Parathyroid adenoma (tissue), 2 donors: Measurements from ENCODE around the gene CDIPT.

Source experiments
- H2AFZ ChIP-seq: fragments of 300-600 bp; sonication (generic); one replicate; pipeline ENCODE4 v1.7.0; 2017; ENCODE audit warnings: antibody characterized with exemption, mild to moderate bottlenecking
- H3K27ac ChIP-seq: fragments of 300-600 bp; sonication (generic); one replicate; pipeline ENCODE4 v1.7.0; 2017
- H3K27me3 ChIP-seq: fragments of 300-600 bp; sonication (generic); one replicate; pipeline ENCODE4 v1.7.0; 2017; ENCODE audit warnings: low read length; ENCODE audit not compliant: control insufficient read depth, insufficient read depth
- H3K36me3 ChIP-seq: fragments of 300-600 bp; sonication (generic); one replicate; pipeline ENCODE4 v1.7.0; 2017; ENCODE audit warnings: low read length; ENCODE audit not compliant: control insufficient read depth, insufficient read depth
- H3K4me1 ChIP-seq: fragments of 300-600 bp; sonication (generic); one replicate; pipeline ENCODE4 v1.7.0; 2017; ENCODE audit warnings: control low read depth
- H3K4me2 ChIP-seq: fragments of 300-600 bp; sonication (generic); one replicate; pipeline ENCODE4 v1.7.0; 2017; ENCODE audit warnings: low read length
- H3K4me3 ChIP-seq: fragments of 300-600 bp; sonication (generic); one replicate; pipeline ENCODE4 v1.7.0; 2017; ENCODE audit warnings: low read depth, low read length
- H3K79me2 ChIP-seq: fragments of 300-600 bp; sonication (generic); one replicate; pipeline ENCODE4 v1.7.0; 2017; ENCODE audit warnings: control low read depth
- H3K9ac ChIP-seq: fragments of 300-600 bp; sonication (generic); one replicate; pipeline ENCODE4 v1.7.0; 2017; ENCODE audit warnings: mild to moderate bottlenecking
- H3K9me3 ChIP-seq: fragments of 300-600 bp; sonication (generic); one replicate; pipeline ENCODE4 v1.7.0; 2017; ENCODE audit warnings: low read length; ENCODE audit not compliant: control insufficient read depth
- CTCF ChIP-seq: fragments of 300-600 bp; sonication (generic); IDR thresholded peaks from one replicate; pipeline ENCODE4 v1.7.0; 2017; ENCODE audit warnings: antibody characterized with exemption, mild to moderate bottlenecking
- donor health status: primary hyperparathyroidism.

Gene CDIPT

GRCh38 chr16:29842732-29843346, 20.2 kb downstream of the CDIPT start:
- H3K4me2 ChIP-seq = no peak overlapping the region
- no peaks in the 10 kb centered on the region for H3K9me3 ChIP-seq
- no peaks in the 10 kb centered on the region for H3K27me3 ChIP-seq
- H3K9ac ChIP-seq = no peak overlapping the region
- no peaks in the 10 kb centered on the region for H3K36me3 ChIP-seq
- TF ChIP-seq CTCF = no peak
- H2AFZ ChIP-seq = no peak overlapping the region
- H3K4me3 ChIP-seq = no peak overlapping the region
- no peaks in the 10 kb centered on the region for H3K79me2 ChIP-seq
- peaks cover 7% of the 10 kb centered on the region for H3K4me1 ChIP-seq
- H3K27ac ChIP-seq = no peak overlapping the region

GRCh38 chr16:29841631-29842030, 21.4 kb downstream of the CDIPT start:
- no peaks in the 10 kb centered on the region for H3K27me3 ChIP-seq
- TF ChIP-seq CTCF = no peak
- no peaks in the 10 kb centered on the region for H3K9me3 ChIP-seq
- H3K4me1 ChIP-seq = peaks cover 7% of the 10 kb centered on the region
- H3K4me3 ChIP-seq = no peak overlapping the region
- H2AFZ ChIP-seq = no peak overlapping the region
- no peaks in the 10 kb centered on the region for H3K36me3 ChIP-seq
- no peak overlapping the region for H3K27ac ChIP-seq
- H3K79me2 ChIP-seq = no peaks in the 10 kb centered on the region
- no peak overlapping the region for H3K4me2 ChIP-seq
- no peak overlapping the region for H3K9ac ChIP-seq

GRCh38 chr16:29840240-29840639, 22.8 kb downstream of the CDIPT start:
- no peaks in the 10 kb centered on the region for H3K36me3 ChIP-seq
- no peak overlapping the region for H3K4me2 ChIP-seq
- no peaks in the 10 kb centered on the region for H3K79me2 ChIP-seq
- H3K27me3 ChIP-seq = no peaks in the 10 kb centered on the region
- H3K27ac ChIP-seq = no peak overlapping the region
- no peak overlapping the region for H2AFZ ChIP-seq
- H3K4me3 ChIP-seq = no peak overlapping the region
- no peak overlapping the region for H3K9ac ChIP-seq
- H3K4me1 ChIP-seq = peaks cover 7% of the 10 kb centered on the region
- no peaks in the 10 kb centered on the region for H3K9me3 ChIP-seq
- no peak for TF ChIP-seq CTCF

- H3K79me2 ChIP-seq = no peaks in the 10 kb centered on the region
- no peak overlapping the region for H3K27ac ChIP-seq
- no peak overlapping the region for H3K9ac ChIP-seq
- no peaks in the 10 kb centered on the region for H3K9me3 ChIP-seq
- H3K4me1 ChIP-seq = peaks cover 7% of the 10 kb centered on the region
- no peaks in the 10 kb centered on the region for H3K27me3 ChIP-seq
- H2AFZ ChIP-seq = no peak overlapping the region
- H3K4me2 ChIP-seq = no peak overlapping the region
- H3K36me3 ChIP-seq = no peaks in the 10 kb centered on the region
- no peak overlapping the region for H3K4me3 ChIP-seq
- TF ChIP-seq CTCF = no peak
These were observed 23.2 kb downstream of the CDIPT start for GRCh38 chr16:29839822-29840221.

GRCh38 chr16:29837841-29838240, 25.2 kb downstream of the CDIPT start:
- Histone ChIP-seq H3K36me3 (no peaks in the 10 kb centered on the region), H3K4me3 (no peak overlapping the region), H3K27me3 (no peaks in the 10 kb centered on the region), H3K4me2 (no peak overlapping the region), H3K27ac (no peak overlapping the region), H3K4me1 (peaks cover 7% of the 10 kb centered on the region), H3K9ac (no peak overlapping the region), H3K79me2 (no peaks in the 10 kb centered on the region), H3K9me3 (no peaks in the 10 kb centered on the region), H2AFZ (no peak overlapping the region)
- TF ChIP-seq CTCF = no peak
